Naive thymus-derived CD4-positive, alpha-beta T cell (primary cell): ENCODE measurements around the gene NINL. TPM values are rescaled to one million over a fixed set of nuclear protein-coding genes. Genes with fewer than 3 reads are reported as not detected.
"Not testable (repeated sequence)": the region's sequence is repeated elsewhere in the genome, so short reads cannot be mapped to it uniquely, and the experiment has no call there.

Source experiments
- ATAC-seq: fragments of 150-1000 bp; cut with Tn5 transposase; 2 replicates; pipeline ENCODE4 v1.10.0; 2021; ENCODE audit warnings: mild to moderate bottlenecking, moderate library complexity
- CTCF ChIA-PET: fragments of 350-600 bp; sonication (Branson Sonifier 250); formaldehyde crosslinking; loops from one replicate; lab custom pipeline; 2021; ENCODE audit warnings: antibody characterized with exemption; lab: Charles Lee
- POLR2A ChIA-PET: fragments of 350-600 bp; sonication (Branson Sonifier 250); formaldehyde crosslinking; loops from one replicate; lab custom pipeline; 2021; ENCODE audit warnings: antibody characterized with exemption, inconsistent platforms; lab: Charles Lee
- DNase-seq, 9 donors: peaks; one replicate each; pipeline versions ENCODE4 v3.0.0 to v3.0.0-alpha.2; 2020 to 2022; ENCODE audit warnings: mixed read lengths in 1 of 9
- H3K27ac ChIP-seq: one replicate; pipeline ENCODE4 v1.7.0; 2013; ENCODE audit warnings: mild to moderate bottlenecking, low read depth, low read length, moderate library complexity
- H3K27me3 ChIP-seq, 2 donors: one replicate each; pipeline ENCODE4 v1.7.0; 2013; ENCODE audit warnings: low read length in 2 of 2, mild to moderate bottlenecking in 2 of 2, moderate library complexity in 2 of 2; ENCODE audit not compliant: control insufficient read depth in 2 of 2, insufficient read depth in 2 of 2
- H3K36me3 ChIP-seq, 3 experiments: 1 replicate in 2 of 3; 2 replicates in 1 of 3; pipeline ENCODE4 v1.7.0; 2013; ENCODE audit warnings: low read length in 3 of 3, mild to moderate bottlenecking in 3 of 3, moderate library complexity in 1 of 3; ENCODE audit not compliant: insufficient read depth in 3 of 3, control insufficient read depth in 2 of 3
- H3K4me1 ChIP-seq, 2 donors: one replicate each; pipeline ENCODE4 v1.7.0; 2013; ENCODE audit warnings: low read length in 2 of 2, mild to moderate bottlenecking in 2 of 2, moderate library complexity in 1 of 2; ENCODE audit not compliant: control insufficient read depth in 2 of 2, insufficient read depth in 2 of 2
- H3K4me3 ChIP-seq: 2 replicates; pipeline ENCODE4 v1.7.0; 2013; ENCODE audit warnings: mild to moderate bottlenecking, low read length
- H3K9me3 ChIP-seq, 3 experiments: 1 replicate in 2 of 3; 2 replicates in 1 of 3; pipeline ENCODE4 v1.7.0; 2013; ENCODE audit warnings: low read length in 3 of 3; ENCODE audit not compliant: control insufficient read depth in 2 of 3
- H3K27ac Mint-ChIP-seq, 9 donors: one replicate each; pipeline ENCODE4 v1.8.0; 2020 to 2022; ENCODE audit warnings: mixed read lengths in 9 of 9, mild to moderate bottlenecking in 8 of 9, moderate library complexity in 5 of 9, inconsistent platforms in 2 of 9
- H3K27me3 Mint-ChIP-seq, 5 donors: one replicate each; pipeline ENCODE4 v1.8.0; 2021 to 2022; ENCODE audit warnings: mixed read lengths in 5 of 5, mild to moderate bottlenecking in 1 of 5
- H3K36me3 Mint-ChIP-seq, 5 donors: one replicate each; pipeline ENCODE4 v1.8.0; 2020 to 2022; ENCODE audit warnings: mixed read lengths in 5 of 5, mild to moderate bottlenecking in 3 of 5, inconsistent platforms in 1 of 5
- H3K4me1 Mint-ChIP-seq, 7 donors: one replicate each; pipeline ENCODE4 v1.8.0; 2020 to 2022; ENCODE audit warnings: mixed read lengths in 7 of 7, mild to moderate bottlenecking in 3 of 7, inconsistent platforms in 1 of 7
- H3K4me3 Mint-ChIP-seq, 10 donors: one replicate each; pipeline ENCODE4 v1.8.0; 2020 to 2022; ENCODE audit warnings: mild to moderate bottlenecking in 10 of 10, mixed read lengths in 10 of 10, moderate library complexity in 6 of 10, inconsistent platforms in 2 of 10
- H3K9me3 Mint-ChIP-seq, 11 donors: one replicate each; pipeline ENCODE4 v1.8.0; 2020 to 2022; ENCODE audit warnings: mixed read lengths in 11 of 11, mild to moderate bottlenecking in 4 of 11, inconsistent platforms in 1 of 11, moderate library complexity in 1 of 11
- intact Hi-C, 2 donors: fragments of 100-400 bp; cut with micrococcal nuclease; formaldehyde crosslinking; loops; one replicate each; pipeline ENCODE4 v1.15.1; 2023
- polyA plus RNA-seq, 2 donors: library from polyadenylated mRNA; unstranded; fragments of 300-500 nt; fragmentation: Illumina TruSeq; gene quantifications; one replicate each; pipeline ENCODE4 v1.2.3, GENCODE V29; 2021
- total RNA-seq, 6 experiments: library from RNA in 5 of 6; stranded (reverse) in 5 of 6; gene quantifications; 1 replicate in 5 of 6; 2 replicates in 1 of 6; pipeline ENCODE4 v1.2.3 and lab custom pipeline; 2021 to 2026

Gene NINL
- total and polyA plus RNA-seq, 7 experiments from 2014 or later: 0.31 to 4.2 (median 2.4) TPM

GRCh38 chr20:25473297-25473696 lies 112.0 kb downstream of the NINL start:
- H3K27ac Mint-ChIP-seq, H3K9me3 ChIP-seq, CTCF ChIA-PET, H3K4me3 Mint-ChIP-seq, intact Hi-C loops, H3K36me3 ChIP-seq, H3K27me3 ChIP-seq, H3K27me3 Mint-ChIP-seq, H3K4me3 ChIP-seq, H3K4me1 ChIP-seq, H3K4me1 Mint-ChIP-seq, ATAC-seq, H3K36me3 Mint-ChIP-seq, POLR2A ChIA-PET, DNase-seq, H3K9me3 Mint-ChIP-seq, H3K27ac ChIP-seq: not testable (repeated sequence)

DNA sequence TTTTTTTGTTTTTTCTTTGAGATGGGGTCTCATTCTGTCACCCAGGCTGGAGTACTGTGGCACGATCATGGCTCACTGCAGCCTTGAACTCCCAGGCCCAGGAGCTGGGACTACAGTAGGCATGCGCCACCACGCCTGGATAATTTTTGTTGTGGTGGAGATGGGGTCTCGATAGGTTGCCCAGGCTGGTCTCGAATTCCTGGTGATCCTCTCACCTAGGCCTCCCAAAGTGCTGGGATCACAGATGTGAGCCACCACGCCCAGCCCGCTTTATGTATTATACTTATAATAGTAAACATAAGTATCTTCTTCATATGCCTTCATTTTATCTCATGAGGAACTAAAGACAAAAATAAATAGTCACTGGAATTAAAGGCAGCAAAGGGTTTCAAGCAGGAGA lies 114.3 kb downstream of the NINL start:
- intact Hi-C loops: no loop called here
- Mint-ChIP-seq H3K4me1 (peaks cover 0 to 10% (median 7%) of the 10 kb centered on the region in 7 donors), H3K4me3 (no peak overlapping the region), H3K9me3 (no peaks in the 10 kb centered on the region), H3K27ac (no peak overlapping the region), H3K36me3 (peaks cover 0 to 3% (median 0%) of the 10 kb centered on the region in 5 donors), H3K27me3 (no peaks in the 10 kb centered on the region)
- Histone ChIP-seq H3K9me3 (no peaks in the 10 kb centered on the region), H3K4me1 (no peaks in the 10 kb centered on the region), H3K4me3 (no peak overlapping the region), H3K36me3 (no peaks in the 10 kb centered on the region), H3K27ac (no peak overlapping the region), H3K27me3 (no peaks in the 10 kb centered on the region)
- DNase-seq (no peak), ATAC-seq (no peak)
- ChIA-PET POLR2A (no interaction called here), CTCF (no interaction called here)

DNA sequence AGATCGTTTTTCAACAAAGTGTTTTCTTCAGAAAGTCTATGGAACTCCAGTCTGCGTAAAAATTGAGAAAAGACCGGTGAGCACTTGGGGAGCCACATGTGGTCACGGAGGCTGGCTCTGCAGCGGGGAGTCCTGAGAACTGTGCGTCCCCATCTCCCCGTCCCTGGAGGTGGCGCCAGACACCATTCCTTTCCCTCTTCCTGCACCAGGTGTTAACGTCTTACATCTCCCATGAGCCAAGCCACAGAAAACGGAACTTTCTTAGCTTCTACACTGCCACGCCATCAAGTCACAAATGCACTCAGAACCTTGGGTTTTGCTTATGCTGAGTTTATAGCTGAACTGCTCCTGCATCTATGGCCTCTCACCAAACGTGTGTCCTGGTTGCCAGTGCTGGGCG lies 115.3 kb downstream of the NINL start:
- DNase-seq: peak; percentile 26 to 68 (median 48)
- Mint-ChIP-seq H3K4me3 (peak overlapping the region in 1 of 10 donors; percentile 13), H3K27ac (peak overlapping the region in 2 of 9 donors; percentile 20 to 51), H3K36me3 (peaks cover 0 to 3% (median 0%) of the 10 kb centered on the region in 5 donors), H3K4me1 (peaks cover 0 to 10% (median 7%) of the 10 kb centered on the region in 7 donors), H3K27me3 (no peaks in the 10 kb centered on the region), H3K9me3 (no peaks in the 10 kb centered on the region)
- ATAC-seq: peak; percentile 72
- Histone ChIP-seq H3K4me1 (no peaks in the 10 kb centered on the region), H3K27ac (no peak overlapping the region), H3K9me3 (no peaks in the 10 kb centered on the region), H3K36me3 (no peaks in the 10 kb centered on the region), H3K27me3 (no peaks in the 10 kb centered on the region), H3K4me3 (no peak overlapping the region)
- intact Hi-C loops: no loop called here
- POLR2A ChIA-PET: no interaction called here
- CTCF ChIA-PET: interaction anchor here (0.6 kb wide), 1 partner anchor 17 kb away, joined by 3 read pairs; no protein-coding TSS in a partner anchor

- intact Hi-C loops: no loop called here
Observed at GRCh38 chr20:25469558-25469957, 115.8 kb downstream of the NINL start.

DNA sequence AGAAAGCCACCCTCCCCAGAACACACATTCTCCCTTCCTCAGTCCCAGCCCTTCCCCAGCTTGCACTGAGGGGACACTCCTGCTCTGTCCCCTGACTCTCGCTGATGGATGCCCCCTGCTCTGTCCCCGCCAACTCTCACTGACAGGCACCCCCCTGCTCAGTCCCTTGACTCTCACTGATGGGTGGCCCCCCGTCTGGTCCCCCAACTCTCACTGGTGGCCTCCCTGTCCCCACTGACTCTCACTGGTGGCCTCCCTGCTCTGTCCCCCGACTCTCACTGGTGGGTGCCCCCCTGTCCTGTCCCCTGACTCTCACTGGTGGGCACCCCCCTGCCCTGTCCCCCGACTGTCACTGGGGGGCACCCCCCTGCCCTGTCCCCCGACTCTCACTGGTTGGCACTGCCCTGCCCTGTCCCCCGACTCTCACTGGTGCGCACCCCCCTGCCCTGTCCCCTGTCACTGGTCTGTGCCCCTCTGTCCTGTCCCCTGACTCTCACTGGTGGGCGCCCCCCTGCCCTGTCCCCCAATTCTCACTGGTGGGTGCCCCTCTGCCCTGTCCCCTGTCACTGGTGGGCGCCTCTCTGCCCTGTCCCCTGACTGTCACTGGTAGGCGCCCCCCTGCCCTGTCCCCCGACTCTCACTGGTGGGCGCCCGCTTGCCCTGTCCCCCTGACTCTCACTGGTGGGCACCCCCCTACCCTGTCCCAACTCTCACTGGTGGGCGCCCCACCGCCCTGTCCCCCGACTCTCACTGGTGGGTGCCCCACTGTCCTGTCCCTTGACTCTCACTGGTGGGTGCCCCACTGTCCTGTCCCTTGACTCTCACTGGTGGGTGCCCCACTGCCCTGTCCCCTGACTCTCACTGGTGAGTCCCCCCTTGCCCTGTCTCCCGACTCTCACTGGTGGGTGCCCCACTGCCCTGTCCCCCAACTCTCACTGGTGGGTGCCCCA lies 116.9 kb downstream of the NINL start:
- intact Hi-C loops: no loop called here
- no peak overlapping the region for H3K4me3 ChIP-seq
- H3K9me3 ChIP-seq: no peaks in the 10 kb centered on the region
- ATAC-seq (peak; percentile 27), DNase-seq (no peak)
- no peaks in the 10 kb centered on the region for H3K36me3 ChIP-seq
- no peaks in the 10 kb centered on the region for H3K27me3 ChIP-seq
- peak overlapping the region in 1 of 9 donors; percentile 36 for H3K27ac Mint-ChIP-seq
- CTCF ChIA-PET: no interaction called here
- H3K9me3 Mint-ChIP-seq: no peaks in the 10 kb centered on the region
- no peaks in the 10 kb centered on the region for H3K36me3 Mint-ChIP-seq
- no peak overlapping the region for H3K4me3 Mint-ChIP-seq
- POLR2A ChIA-PET: no interaction called here
- peaks cover 0 to 10% (median 7%) of the 10 kb centered on the region in 7 donors for H3K4me1 Mint-ChIP-seq
- no peak overlapping the region for H3K27ac ChIP-seq
- no peaks in the 10 kb centered on the region for H3K27me3 Mint-ChIP-seq
- H3K4me1 ChIP-seq: no peaks in the 10 kb centered on the region

More at GRCh38 chr20:25469558-25469957, 115.8 kb downstream of the NINL start:
- Mint-ChIP-seq H3K4me3 (no peak overlapping the region), H3K9me3 (no peaks in the 10 kb centered on the region), H3K4me1 (peaks cover 0 to 10% (median 7%) of the 10 kb centered on the region in 7 donors), H3K27ac (no peak overlapping the region), H3K27me3 (no peaks in the 10 kb centered on the region), H3K36me3 (peaks cover 0 to 3% (median 0%) of the 10 kb centered on the region in 5 donors)
- Histone ChIP-seq H3K36me3 (no peaks in the 10 kb centered on the region), H3K27me3 (no peaks in the 10 kb centered on the region), H3K27ac (no peak overlapping the region), H3K4me1 (no peaks in the 10 kb centered on the region), H3K9me3 (no peaks in the 10 kb centered on the region), H3K4me3 (no peak overlapping the region)
- no peak for DNase-seq
- POLR2A ChIA-PET: no interaction called here
- CTCF ChIA-PET: no interaction called here
- ATAC-seq: no peak

DNA sequence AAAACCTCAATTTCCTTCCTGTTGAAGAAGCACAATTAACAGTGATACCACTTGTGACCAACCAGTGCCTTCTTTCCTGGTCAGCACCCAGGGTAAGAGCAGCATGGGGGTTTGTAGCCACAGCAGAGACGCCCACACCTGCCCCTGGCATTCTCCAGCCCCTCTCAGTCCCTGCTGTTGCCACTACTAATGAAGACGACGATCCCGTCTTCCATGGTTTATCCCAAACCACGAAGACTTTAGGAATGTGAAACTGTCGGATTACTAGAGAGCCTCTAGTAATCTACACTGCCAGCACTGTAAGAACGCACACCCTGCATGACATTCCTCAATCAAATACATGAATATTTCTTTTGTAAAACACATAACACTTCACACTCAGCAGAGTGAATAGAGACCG lies 117.9 kb downstream of the NINL start:
- Mint-ChIP-seq H3K9me3 (no peaks in the 10 kb centered on the region), H3K4me3 (no peak overlapping the region), H3K27ac (no peak overlapping the region), H3K27me3 (no peaks in the 10 kb centered on the region), H3K36me3 (no peaks in the 10 kb centered on the region), H3K4me1 (peaks cover 0 to 10% (median 7%) of the 10 kb centered on the region in 7 donors)
- ChIA-PET CTCF (no interaction called here), POLR2A (no interaction called here)
- H3K27me3 ChIP-seq: no peaks in the 10 kb centered on the region
- no peaks in the 10 kb centered on the region for H3K9me3 ChIP-seq
- no peak overlapping the region for H3K4me3 ChIP-seq
- intact Hi-C loops: no loop called here
- H3K36me3 ChIP-seq: no peaks in the 10 kb centered on the region
- H3K4me1 ChIP-seq: no peaks in the 10 kb centered on the region
- DNase-seq (no peak), ATAC-seq (no peak)
- H3K27ac ChIP-seq: no peak overlapping the region
